HepG2 (cell line): ENCODE measurements around the gene MYO7B. TPM values are rescaled to one million over a fixed set of nuclear protein-coding genes. Genes with fewer than 3 reads are reported as not detected.

Experiments used
- ISL2 ChIP-seq: sonication (generic); formaldehyde crosslinking; IDR thresholded peaks from 2 replicates; pipeline ENCODE4 v1.5.0; 2020; ENCODE audit warnings: missing genetic modification reagents
- NFKB2 ChIP-seq: sonication (generic); formaldehyde crosslinking; IDR thresholded peaks from 2 replicates; pipeline ENCODE4 v1.4.0; 2020; ENCODE audit warnings: missing genetic modification reagents, borderline replicate concordance
- REL ChIP-seq: sonication (generic); formaldehyde crosslinking; conservative IDR thresholded peaks from 2 replicates; pipeline ENCODE4 v1.8.0; 2022; ENCODE audit warnings: mild to moderate bottlenecking, missing genetic modification reagents, moderate library complexity
- ZNF136 ChIP-seq: sonication (generic); formaldehyde crosslinking; IDR thresholded peaks from 2 replicates; pipeline ENCODE4 v1.8.1; 2022; ENCODE audit warnings: low read depth, mild to moderate bottlenecking, moderate library complexity, missing genetic modification reagents
- ZNF75D ChIP-seq: sonication (generic); formaldehyde crosslinking; IDR thresholded peaks from 2 replicates; pipeline ENCODE4 v1.8.1; 2023; ENCODE audit warnings: missing genetic modification reagents, mild to moderate bottlenecking, borderline replicate concordance
- ZZZ3 ChIP-seq: sonication (generic); formaldehyde crosslinking; IDR thresholded peaks from 2 replicates; pipeline ENCODE4 v1.4.0; 2020; ENCODE audit warnings: missing genetic modification reagents, mild to moderate bottlenecking, borderline replicate concordance
- polyA plus RNA-seq, 8 experiments: library from polyadenylated mRNA; depleted of rRNA in 3 of 8; stranded (reverse) in 7 of 8; unstranded in 1 of 8; fragments of >200 nt; fragmentation: Illumina TruSeq in 4 of 8; extraction: Trizol in 4 of 8; gene quantifications; 2 replicates each; pipeline versions ENCODE4 v1.2.1 to v1.2.3, GENCODE V29; 2011 to 2016; ENCODE audit warnings: low read depth in 4 of 8, missing spikeins in 1 of 8, mixed read lengths in 1 of 8; ENCODE audit not compliant: insufficient read depth in 1 of 8
- total RNA-seq, 5 experiments: library from RNA; depleted of rRNA; stranded (reverse); fragments of >200 nt; fragmentation: Illumina TruSeq; extraction: Trizol; gene quantifications; 2 replicates each; pipeline ENCODE4 v1.2.3, GENCODE V29; 2016; ENCODE audit warnings: low read depth in 1 of 5
- TF ChIP-seq, protein P1 (sequence below): sonication (generic); formaldehyde crosslinking; IDR thresholded peaks from 2 replicates; pipeline ENCODE4 v1.5.1; 2020; ENCODE audit warnings: mild to moderate bottlenecking, missing genetic modification reagents, moderate library complexity
- TF ChIP-seq, protein P2 (sequence below): IDR thresholded peaks from 2 replicates; pipeline ENCODE4 v1.6.1; 2012; ENCODE audit warnings: low read depth, low read length, improper control_type of control experiment

MYO7B gene
- total and polyA plus RNA-seq, 2 of the 13 experiments (the other 11 are each of a cell fraction or from before 2014, with no cell fraction given), result not detected

DNA sequence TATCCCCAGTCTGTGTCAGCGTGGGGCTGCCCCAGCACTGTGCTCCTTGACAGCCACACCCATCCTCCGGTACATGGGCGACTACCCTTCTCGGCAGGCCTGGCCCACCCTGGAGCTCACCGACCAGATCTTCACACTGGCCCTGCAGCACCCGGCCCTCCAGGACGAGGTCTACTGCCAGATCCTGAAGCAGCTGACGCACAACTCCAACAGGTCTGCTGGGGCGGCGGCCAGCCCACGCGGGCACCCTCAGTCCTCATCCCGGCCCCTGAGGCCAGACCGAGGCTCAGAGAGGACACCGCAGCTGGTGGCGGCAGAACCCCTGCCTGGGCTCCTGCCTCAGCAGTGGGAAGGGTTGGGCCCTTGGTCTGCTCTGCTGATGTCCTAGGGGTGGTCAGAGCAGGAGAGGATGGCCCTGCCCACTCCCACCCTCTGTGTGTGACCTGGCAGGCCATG lies 96.1 kb downstream of the MYO7B start (continued):
- TF ChIP-seq, protein P1, sequence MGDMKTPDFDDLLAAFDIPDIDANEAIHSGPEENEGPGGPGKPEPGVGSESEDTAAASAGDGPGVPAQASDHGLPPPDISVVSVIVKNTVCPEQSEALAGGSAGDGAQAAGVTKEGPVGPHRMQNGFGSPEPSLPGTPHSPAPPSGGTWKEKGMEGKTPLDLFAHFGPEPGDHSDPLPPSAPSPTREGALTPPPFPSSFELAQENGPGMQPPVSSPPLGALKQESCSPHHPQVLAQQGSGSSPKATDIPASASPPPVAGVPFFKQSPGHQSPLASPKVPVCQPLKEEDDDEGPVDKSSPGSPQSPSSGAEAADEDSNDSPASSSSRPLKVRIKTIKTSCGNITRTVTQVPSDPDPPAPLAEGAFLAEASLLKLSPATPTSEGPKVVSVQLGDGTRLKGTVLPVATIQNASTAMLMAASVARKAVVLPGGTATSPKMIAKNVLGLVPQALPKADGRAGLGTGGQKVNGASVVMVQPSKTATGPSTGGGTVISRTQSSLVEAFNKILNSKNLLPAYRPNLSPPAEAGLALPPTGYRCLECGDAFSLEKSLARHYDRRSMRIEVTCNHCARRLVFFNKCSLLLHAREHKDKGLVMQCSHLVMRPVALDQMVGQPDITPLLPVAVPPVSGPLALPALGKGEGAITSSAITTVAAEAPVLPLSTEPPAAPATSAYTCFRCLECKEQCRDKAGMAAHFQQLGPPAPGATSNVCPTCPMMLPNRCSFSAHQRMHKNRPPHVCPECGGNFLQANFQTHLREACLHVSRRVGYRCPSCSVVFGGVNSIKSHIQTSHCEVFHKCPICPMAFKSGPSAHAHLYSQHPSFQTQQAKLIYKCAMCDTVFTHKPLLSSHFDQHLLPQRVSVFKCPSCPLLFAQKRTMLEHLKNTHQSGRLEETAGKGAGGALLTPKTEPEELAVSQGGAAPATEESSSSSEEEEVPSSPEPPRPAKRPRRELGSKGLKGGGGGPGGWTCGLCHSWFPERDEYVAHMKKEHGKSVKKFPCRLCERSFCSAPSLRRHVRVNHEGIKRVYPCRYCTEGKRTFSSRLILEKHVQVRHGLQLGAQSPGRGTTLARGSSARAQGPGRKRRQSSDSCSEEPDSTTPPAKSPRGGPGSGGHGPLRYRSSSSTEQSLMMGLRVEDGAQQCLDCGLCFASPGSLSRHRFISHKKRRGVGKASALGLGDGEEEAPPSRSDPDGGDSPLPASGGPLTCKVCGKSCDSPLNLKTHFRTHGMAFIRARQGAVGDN (CRISPR knock-in tag), result no peak
- TF ChIP-seq ISL2 (CRISPR knock-in tag) (no peak), NFKB2 (CRISPR knock-in tag) (no peak), ZNF75D (CRISPR knock-in tag) (no peak), ZZZ3 (CRISPR knock-in tag) (no peak), REL (no peak), ZNF136 (CRISPR knock-in tag) (no peak)
- TF ChIP-seq, protein P2, sequence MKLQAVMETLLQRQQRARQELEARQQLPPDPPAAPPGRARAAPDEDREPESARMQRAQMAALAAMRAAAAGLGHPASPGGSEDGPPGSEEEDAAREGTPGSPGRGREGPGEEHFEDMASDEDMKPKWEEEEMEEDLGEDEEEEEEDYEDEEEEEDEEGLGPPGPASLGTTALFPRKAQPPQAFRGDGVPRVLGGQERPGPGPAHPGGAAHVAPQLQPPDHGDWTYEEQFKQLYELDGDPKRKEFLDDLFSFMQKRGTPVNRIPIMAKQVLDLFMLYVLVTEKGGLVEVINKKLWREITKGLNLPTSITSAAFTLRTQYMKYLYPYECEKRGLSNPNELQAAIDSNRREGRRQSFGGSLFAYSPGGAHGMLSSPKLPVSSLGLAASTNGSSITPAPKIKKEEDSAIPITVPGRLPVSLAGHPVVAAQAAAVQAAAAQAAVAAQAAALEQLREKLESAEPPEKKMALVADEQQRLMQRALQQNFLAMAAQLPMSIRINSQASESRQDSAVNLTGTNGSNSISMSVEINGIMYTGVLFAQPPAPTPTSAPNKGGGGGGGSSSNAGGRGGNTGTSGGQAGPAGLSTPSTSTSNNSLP, result no peak
